Activated CD4-positive, alpha-beta memory T cell treated with anti-CD3 and anti-CD28 coated beads for 36 hours (primary cell): ENCODE measurements around the gene BSN. TPM values are rescaled to one million over a fixed set of nuclear protein-coding genes. Genes with fewer than 3 reads are reported as not detected.
A peak's percentile ranks its signal among the peaks of the same experiment; 100 is the strongest.

Experiments
- CTCF ChIA-PET: fragments of 350-600 bp; sonication (Branson Sonifier 250); formaldehyde crosslinking; loops from one replicate; lab custom pipeline; 2021; ENCODE audit warnings: antibody characterized with exemption, inconsistent platforms; lab: Charles Lee
- POLR2A ChIA-PET: fragments of 350-600 bp; sonication (Branson Sonifier 250); formaldehyde crosslinking; loops from one replicate; lab custom pipeline; 2021; ENCODE audit warnings: antibody characterized with exemption; lab: Charles Lee
- DNase-seq: peaks from one replicate; pipeline ENCODE4 v3.0.0-alpha.2; 2020
- H3K27ac Mint-ChIP-seq: one replicate; pipeline ENCODE4 v1.8.0; 2021; ENCODE audit warnings: mixed read lengths
- H3K27me3 Mint-ChIP-seq: one replicate; pipeline ENCODE4 v1.8.0; 2021; ENCODE audit warnings: mixed read lengths
- H3K36me3 Mint-ChIP-seq: one replicate; pipeline ENCODE4 v1.8.0; 2021; ENCODE audit warnings: mixed read lengths
- H3K4me1 Mint-ChIP-seq: one replicate; pipeline ENCODE4 v1.8.0; 2021; ENCODE audit warnings: low read depth, mixed read lengths
- H3K4me3 Mint-ChIP-seq: one replicate; pipeline ENCODE4 v1.8.0; 2021; ENCODE audit warnings: mild to moderate bottlenecking, mixed read lengths
- H3K9me3 Mint-ChIP-seq: one replicate; pipeline ENCODE4 v1.8.0; 2021; ENCODE audit warnings: mixed read lengths
- intact Hi-C: fragments of 100-400 bp; cut with micrococcal nuclease; formaldehyde crosslinking; loops from one replicate; pipeline ENCODE4 v1.15.1; 2023
- total RNA-seq, 2 experiments: library from RNA; stranded (reverse); gene quantifications; one replicate each; pipeline ENCODE4 v1.2.3, GENCODE V29; 2021

Gene BSN
- total RNA-seq, 2 experiments from 2014 or later: 0.05 to 0.07 TPM

- no peaks in the 10 kb centered on the region for H3K36me3 Mint-ChIP-seq
- intact Hi-C loops: no loop called here
- no peaks in the 10 kb centered on the region for H3K27me3 Mint-ChIP-seq
- ChIA-PET CTCF (interaction anchor here (0.9 to 6.0 kb wide), 6 partner anchors 8 to 585 kb away, joined by 3 to 308 read pairs (median 4); no protein-coding TSS in a partner anchor), POLR2A (interaction anchor here (0.7 kb wide), 1 partner anchor 658 kb away, joined by 4 read pairs; no protein-coding TSS in a partner anchor)
- H3K27ac Mint-ChIP-seq: no peak overlapping the region
- H3K4me3 Mint-ChIP-seq: no peak overlapping the region
- no peak for DNase-seq
- H3K4me1 Mint-ChIP-seq: peaks cover 3% of the 10 kb centered on the region
- H3K9me3 Mint-ChIP-seq: no peaks in the 10 kb centered on the region
Measured at GRCh38 chr3:49536875-49537533, 17.3 kb upstream of the BSN start.

- POLR2A ChIA-PET: interaction anchor here (0.5 to 1.9 kb wide), 11 partner anchors 11 to 284 kb away, joined by 3 to 18 read pairs (median 4); partner anchors contain the start of genes APEH, BSN, DAG1 and MST1
- H3K9me3 Mint-ChIP-seq: no peaks in the 10 kb centered on the region
- intact Hi-C loops: loop anchor here (1.0 kb wide), 2 partner anchors 14 to 131 kb away; partner anchors contain the start of gene BSN
- peak overlapping the region; percentile 69 for H3K4me3 Mint-ChIP-seq
- CTCF ChIA-PET: interaction anchor here (0.6 to 6.0 kb wide), 68 partner anchors 8 to 549 kb away, joined by 3 to 308 read pairs (median 4); partner anchors contain the start of genes AMIGO3, BSN, GMPPB and INKA1
- H3K4me1 Mint-ChIP-seq: peaks cover 3% of the 10 kb centered on the region
- H3K27ac Mint-ChIP-seq: no peak overlapping the region
- peaks cover 5% of the 10 kb centered on the region for H3K27me3 Mint-ChIP-seq
- H3K36me3 Mint-ChIP-seq: no peaks in the 10 kb centered on the region
- peak; percentile 94 for DNase-seq
Measured at GRCh38 chr3:49539659-49540560, 14.4 kb upstream of the BSN start.

DNA sequence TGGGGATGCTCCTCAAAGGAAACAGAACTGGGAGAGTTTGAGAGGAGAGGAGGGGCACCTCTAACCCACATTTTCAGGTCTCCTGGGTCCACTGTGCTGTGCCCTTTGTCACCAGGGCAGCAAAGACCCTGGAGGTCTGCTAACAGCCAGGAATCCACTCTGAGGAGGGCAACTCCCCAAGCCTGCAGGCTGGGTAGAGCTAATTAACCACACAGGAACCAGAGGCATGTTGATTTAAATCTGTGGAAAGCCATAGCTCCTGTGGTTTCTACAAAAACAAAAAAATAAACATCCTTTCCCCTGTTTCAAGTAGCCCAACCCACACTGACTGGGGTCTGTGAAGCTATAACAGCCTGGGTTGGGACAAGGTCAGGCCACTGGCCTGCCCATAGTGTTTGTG, 2.2 kb upstream of the BSN start:
- no peaks in the 10 kb centered on the region for H3K36me3 Mint-ChIP-seq
- intact Hi-C loops: no loop called here
- no peak overlapping the region for H3K4me3 Mint-ChIP-seq
- no peaks in the 10 kb centered on the region for H3K9me3 Mint-ChIP-seq
- peaks cover 40% of the 10 kb centered on the region for H3K27me3 Mint-ChIP-seq
- POLR2A ChIA-PET: no interaction called here
- H3K4me1 Mint-ChIP-seq: peaks cover 21% of the 10 kb centered on the region
- CTCF ChIA-PET: interaction anchor here (1.3 to 4.3 kb wide), 2 partner anchors 12 to 13 kb away, joined by 12 to 43 read pairs; no protein-coding TSS in a partner anchor
- H3K27ac Mint-ChIP-seq: peak overlapping the region; percentile 30
- DNase-seq: no peak

DNA sequence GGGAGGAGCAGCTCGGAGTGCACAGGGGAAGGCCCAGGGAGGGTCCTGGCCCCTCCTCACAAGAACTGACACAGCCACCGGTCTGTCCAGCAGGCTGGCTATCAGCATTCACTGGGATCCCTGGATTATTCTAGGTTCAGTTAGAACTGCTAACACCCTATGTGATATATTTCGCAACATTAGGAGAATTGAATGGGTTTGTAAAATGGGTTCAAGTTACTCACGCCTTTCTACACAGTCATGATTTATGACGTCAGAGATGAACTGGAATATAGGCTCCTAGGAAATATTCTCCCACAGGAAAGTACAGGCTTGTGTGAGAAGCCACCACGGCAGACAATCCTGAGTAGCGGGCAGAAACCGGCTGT, 969 bp upstream of the BSN start:
- ChIA-PET CTCF (interaction anchor here (3.0 to 4.3 kb wide), 2 partner anchors 14 to 118 kb away, joined by 16 to 43 read pairs; no protein-coding TSS in a partner anchor), POLR2A (interaction anchor here (1.5 kb wide), 1 partner anchor 13 kb away, joined by 6 read pairs; no protein-coding TSS in a partner anchor)
- peaks cover 21% of the 10 kb centered on the region for H3K4me1 Mint-ChIP-seq
- no peak for DNase-seq
- H3K36me3 Mint-ChIP-seq: no peaks in the 10 kb centered on the region
- H3K4me3 Mint-ChIP-seq: peak overlapping the region; percentile 79
- H3K27ac Mint-ChIP-seq: no peak overlapping the region
- no peaks in the 10 kb centered on the region for H3K9me3 Mint-ChIP-seq
- H3K27me3 Mint-ChIP-seq: peaks cover 43% of the 10 kb centered on the region
- intact Hi-C loops: no loop called here

DNA sequence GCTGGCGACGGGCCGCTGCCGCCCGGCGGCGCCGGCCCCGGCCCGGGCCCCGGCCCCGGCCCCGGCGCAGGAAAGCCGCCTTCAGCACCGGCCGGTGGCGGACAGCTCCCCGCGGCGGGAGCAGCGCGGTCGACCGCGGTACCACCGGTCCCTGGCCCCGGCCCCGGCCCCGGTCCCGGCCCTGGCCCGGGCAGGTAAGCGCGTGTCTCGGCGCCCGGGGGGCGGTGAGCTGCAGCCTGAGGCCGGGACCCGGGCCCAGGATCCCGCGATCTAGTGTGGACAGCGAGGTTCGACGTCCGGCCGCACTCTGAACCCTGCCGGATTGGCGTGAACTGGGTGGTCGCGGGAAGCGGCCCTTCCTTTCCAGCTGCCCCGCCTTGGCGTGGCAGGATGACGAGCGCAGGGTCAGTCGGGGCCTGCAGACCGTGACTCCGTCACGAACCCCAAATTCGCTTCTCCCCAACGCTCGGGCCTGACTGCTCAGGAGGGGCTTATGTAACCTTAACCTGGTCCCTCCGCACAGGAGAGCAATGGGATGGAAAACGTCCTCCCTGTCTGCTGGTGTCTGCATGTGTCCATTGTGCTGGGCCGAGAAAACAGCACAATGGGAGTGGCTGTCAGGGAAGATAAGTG, 472 bp downstream of the BSN start:
- H3K36me3 Mint-ChIP-seq: peaks cover 4% of the 10 kb centered on the region
- ChIA-PET CTCF (interaction anchor here (0.7 to 4.3 kb wide), 4 partner anchors 15 to 815 kb away, joined by 3 to 43 read pairs (median 10); no protein-coding TSS in a partner anchor), POLR2A (interaction anchor here (1.5 kb wide), 1 partner anchor 15 kb away, joined by 6 read pairs; no protein-coding TSS in a partner anchor)
- no peak overlapping the region for H3K27ac Mint-ChIP-seq
- peaks cover 54% of the 10 kb centered on the region for H3K27me3 Mint-ChIP-seq
- DNase-seq: no peak
- peaks cover 6% of the 10 kb centered on the region for H3K9me3 Mint-ChIP-seq
- intact Hi-C loops: loop anchor here (1.0 kb wide), 1 partner anchor 14 kb away; no protein-coding TSS in a partner anchor
- H3K4me3 Mint-ChIP-seq: peak overlapping the region; percentile 64
- H3K4me1 Mint-ChIP-seq: peaks cover 21% of the 10 kb centered on the region

DNA sequence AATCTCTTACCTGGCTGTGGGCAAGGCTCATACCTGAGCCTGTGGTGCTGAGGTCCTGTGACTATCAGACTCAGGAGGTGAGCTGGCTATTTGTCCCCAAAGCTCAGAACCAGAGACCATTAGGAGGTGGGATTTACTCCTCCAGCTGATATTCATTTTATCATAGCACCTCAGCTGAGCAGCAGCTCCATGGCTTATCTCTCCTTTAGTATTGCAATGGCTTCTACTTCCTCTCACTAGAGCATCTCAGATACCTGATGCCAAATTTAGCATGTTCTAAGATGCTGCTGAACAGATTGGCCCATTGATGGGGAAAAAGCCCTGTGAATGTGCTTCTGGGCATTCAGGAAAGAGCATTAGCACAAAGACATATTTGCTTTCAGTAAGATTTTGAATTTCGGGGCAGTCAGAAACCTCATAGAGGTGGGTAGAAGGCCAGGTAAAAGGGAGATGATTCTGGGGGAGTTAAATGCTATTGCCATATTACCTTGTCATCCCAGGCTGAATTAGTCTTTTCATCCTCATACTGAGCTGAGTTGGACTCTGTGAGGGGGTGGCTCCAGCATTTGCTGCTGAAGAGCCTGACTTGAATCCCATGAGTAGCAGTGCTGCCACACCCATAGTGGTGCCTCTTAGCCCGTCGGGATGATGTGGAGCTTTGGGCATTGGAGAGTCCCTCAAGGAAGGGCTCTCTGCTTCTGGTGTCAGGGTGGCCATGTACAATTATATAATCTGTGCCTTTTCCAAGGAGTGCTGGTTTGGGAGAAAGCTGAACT, 2.4 kb downstream of the BSN start:
- POLR2A ChIA-PET: no interaction called here
- peaks cover 20% of the 10 kb centered on the region for H3K4me1 Mint-ChIP-seq
- intact Hi-C loops: no loop called here
- peaks cover 4% of the 10 kb centered on the region for H3K36me3 Mint-ChIP-seq
- peaks cover 6% of the 10 kb centered on the region for H3K9me3 Mint-ChIP-seq
- CTCF ChIA-PET: interaction anchor here (0.7 to 4.3 kb wide), 3 partner anchors 17 to 710 kb away, joined by 3 to 43 read pairs (median 10); no protein-coding TSS in a partner anchor
- no peak overlapping the region for H3K27ac Mint-ChIP-seq
- DNase-seq: no peak
- H3K27me3 Mint-ChIP-seq: peaks cover 55% of the 10 kb centered on the region
- H3K4me3 Mint-ChIP-seq: no peak overlapping the region

GRCh38 chr3:49563040-49563578, 8.8 kb downstream of the BSN start:
- Mint-ChIP-seq H3K27me3 (peaks cover 24% of the 10 kb centered on the region), H3K4me1 (no peaks in the 10 kb centered on the region), H3K9me3 (peaks cover 6% of the 10 kb centered on the region), H3K36me3 (peaks cover 4% of the 10 kb centered on the region), H3K4me3 (no peak overlapping the region), H3K27ac (no peak overlapping the region)
- ChIA-PET POLR2A (no interaction called here), CTCF (interaction anchor here (0.6 to 2.5 kb wide), 3 partner anchors 24 to 108 kb away, joined by 3 to 10 read pairs (median 3); no protein-coding TSS in a partner anchor)
- intact Hi-C loops: no loop called here
- DNase-seq: no peak

DNA sequence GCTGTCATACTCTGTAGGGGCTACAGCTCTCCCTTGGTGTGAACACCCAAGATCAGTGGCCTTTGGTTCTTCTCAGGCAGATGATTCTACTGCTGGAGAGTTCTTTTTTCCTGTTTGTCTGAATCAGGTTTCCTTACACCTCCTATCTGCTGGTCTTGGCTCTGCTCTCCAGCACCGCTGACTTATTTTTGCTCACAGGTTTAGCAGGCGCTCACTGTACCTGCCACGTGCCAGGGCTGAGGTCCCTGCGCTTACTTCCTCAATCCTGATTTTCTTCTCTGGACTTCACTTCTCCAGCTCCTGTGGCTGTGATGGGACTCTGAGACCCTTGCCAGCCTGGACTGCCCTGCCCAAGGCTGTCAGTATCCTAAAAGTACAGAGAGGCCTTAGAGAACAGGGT, 9.5 kb downstream of the BSN start:
- Mint-ChIP-seq H3K4me3 (no peak overlapping the region), H3K27ac (no peak overlapping the region), H3K9me3 (peaks cover 6% of the 10 kb centered on the region), H3K4me1 (no peaks in the 10 kb centered on the region), H3K27me3 (peaks cover 18% of the 10 kb centered on the region), H3K36me3 (peaks cover 4% of the 10 kb centered on the region)
- no peak for DNase-seq
- ChIA-PET CTCF (interaction anchor here (1.1 to 2.5 kb wide), 2 partner anchors 24 to 108 kb away, joined by 3 to 10 read pairs; no protein-coding TSS in a partner anchor), POLR2A (no interaction called here)
- intact Hi-C loops: no loop called here

DNA sequence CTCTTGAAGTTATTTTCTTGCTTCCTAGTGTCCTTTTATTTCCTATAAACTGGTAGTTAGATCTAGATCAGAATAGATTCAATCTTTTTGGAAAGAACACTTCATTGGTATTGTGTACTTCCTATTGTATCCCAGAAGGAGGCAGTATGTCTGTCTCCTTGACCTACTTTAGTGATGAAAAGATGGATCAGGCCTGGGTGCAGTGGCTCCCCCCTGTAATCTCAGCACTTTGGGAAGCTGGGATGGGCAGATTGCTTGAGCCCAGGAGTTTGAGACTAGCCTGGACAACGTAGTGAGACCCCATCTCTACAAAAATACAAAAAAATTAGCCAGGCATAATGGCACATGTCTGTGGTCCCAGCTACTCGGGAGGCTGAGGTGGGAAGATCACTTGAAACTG, 12.0 kb downstream of the BSN start:
- H3K27ac Mint-ChIP-seq: no peak overlapping the region
- no peaks in the 10 kb centered on the region for H3K4me1 Mint-ChIP-seq
- no peak overlapping the region for H3K4me3 Mint-ChIP-seq
- CTCF ChIA-PET: interaction anchor here (0.9 to 1.9 kb wide), 4 partner anchors 26 to 107 kb away, joined by 3 to 12 read pairs (median 5); no protein-coding TSS in a partner anchor
- H3K36me3 Mint-ChIP-seq: no peaks in the 10 kb centered on the region
- intact Hi-C loops: loop anchor here (1.0 kb wide), 1 partner anchor 106 kb away; no protein-coding TSS in a partner anchor
- DNase-seq: no peak
- H3K27me3 Mint-ChIP-seq: peaks cover 9% of the 10 kb centered on the region
- POLR2A ChIA-PET: no interaction called here
- H3K9me3 Mint-ChIP-seq: no peaks in the 10 kb centered on the region

GRCh38 chr3:49567406-49567805, 13.1 kb downstream of the BSN start:
- intact Hi-C loops: no loop called here
- Mint-ChIP-seq H3K27me3 (peaks cover 7% of the 10 kb centered on the region), H3K27ac (no peak overlapping the region), H3K36me3 (no peaks in the 10 kb centered on the region), H3K4me1 (no peaks in the 10 kb centered on the region), H3K9me3 (no peaks in the 10 kb centered on the region), H3K4me3 (no peak overlapping the region)
- DNase-seq: no peak
- ChIA-PET POLR2A (no interaction called here), CTCF (interaction anchor here (0.6 to 1.9 kb wide), 4 partner anchors 27 to 332 kb away, joined by 3 to 12 read pairs (median 4); no protein-coding TSS in a partner anchor)
